Measurements from ENCODE around the gene ZNF628. TPM values are rescaled to one million over a fixed set of nuclear protein-coding genes. Genes with fewer than 3 reads are reported as not detected.
A peak's percentile ranks its signal among the peaks of the same experiment; 100 is the strongest.

The ZNF628 gene
- total and polyA plus RNA-seq, 2 of the 8 experiments (the other 6 are each of a cell fraction or from before 2014, with no cell fraction given): 1.7 to 10.8 TPM

- TF ChIP-seq YY1 (IDR thresholded peaks at IDR 0.05; ENCODE audit: low read depth, low read length): peak; percentile 73; the same call in 1 of the 2 replicates
- TF ChIP-seq NANOG (IDR thresholded peaks at IDR 0.05; ENCODE audit: insufficient read depth, low read depth, low read length, poor library complexity, severe bottlenecking): no peak
- TF ChIP-seq CTCF (IDR thresholded peaks at IDR 0.05; ENCODE audit: control extremely low read depth in 1 of 3, insufficient read depth in 1 of 3, low read depth in 1 of 3, low read length in 3 of 3): no peak
- no peak for TF ChIP-seq CHD1 (IDR thresholded peaks at IDR 0.05; ENCODE audit: low read depth, low read length)
- no peak for TF ChIP-seq KDM4A (IDR thresholded peaks at IDR 0.05; ENCODE audit: low read depth, low read length, severe bottlenecking)
- no peak for TF ChIP-seq HDAC6 (IDR thresholded peaks at IDR 0.05; ENCODE audit: low read depth, low read length)
- peak; percentile 33; the same call in 1 of the 2 replicates for TF ChIP-seq CEBPB (IDR thresholded peaks at IDR 0.05; ENCODE audit: low read depth, low read length)
- TF ChIP-seq RFX5 (IDR thresholded peaks at IDR 0.05; ENCODE audit: borderline replicate concordance, low read depth, low read length): no peak
- TF ChIP-seq BCL11A (IDR thresholded peaks at IDR 0.05; ENCODE audit: low read depth in 2 of 2, low read length in 2 of 2): no peak
- no peak for TF ChIP-seq ATF2 (IDR thresholded peaks at IDR 0.05; ENCODE audit: low read length)
- no peak for TF ChIP-seq RNF2 (IDR thresholded peaks at IDR 0.05; ENCODE audit: borderline replicate concordance, low read depth, low read length, missing control alignments, poor library complexity, severe bottlenecking)
Measured at GRCh38 chr19:55460670-55461258, 15.7 kb upstream of the ZNF628 start (continued).
